Cardiac fibroblast (primary cell): ENCODE measurements around the gene FASN.

Experiments used
- DNase-seq, 2 donors: peaks; one replicate each; pipeline versions ENCODE4 v3.0.0 to v3.0.0-alpha.2; 2010; ENCODE audit warnings: low read depth in 2 of 2
- H3K4me3 ChIP-seq, 2 donors: replicated peaks in 1 of 2; 1 replicate in 1 of 2; 2 replicates in 1 of 2; pipeline ENCODE4 v1.5.1; 2011; ENCODE audit warnings: low read depth in 2 of 2, low read length in 2 of 2, mild to moderate bottlenecking in 2 of 2, moderate library complexity in 1 of 2
- TF ChIP-seq, protein P1 (sequence below): IDR thresholded peaks from one replicate; pipeline ENCODE4 v1.5.1; 2011; ENCODE audit warnings: low read depth, mild to moderate bottlenecking, low read length, inconsistent platforms

The FASN gene

DNA sequence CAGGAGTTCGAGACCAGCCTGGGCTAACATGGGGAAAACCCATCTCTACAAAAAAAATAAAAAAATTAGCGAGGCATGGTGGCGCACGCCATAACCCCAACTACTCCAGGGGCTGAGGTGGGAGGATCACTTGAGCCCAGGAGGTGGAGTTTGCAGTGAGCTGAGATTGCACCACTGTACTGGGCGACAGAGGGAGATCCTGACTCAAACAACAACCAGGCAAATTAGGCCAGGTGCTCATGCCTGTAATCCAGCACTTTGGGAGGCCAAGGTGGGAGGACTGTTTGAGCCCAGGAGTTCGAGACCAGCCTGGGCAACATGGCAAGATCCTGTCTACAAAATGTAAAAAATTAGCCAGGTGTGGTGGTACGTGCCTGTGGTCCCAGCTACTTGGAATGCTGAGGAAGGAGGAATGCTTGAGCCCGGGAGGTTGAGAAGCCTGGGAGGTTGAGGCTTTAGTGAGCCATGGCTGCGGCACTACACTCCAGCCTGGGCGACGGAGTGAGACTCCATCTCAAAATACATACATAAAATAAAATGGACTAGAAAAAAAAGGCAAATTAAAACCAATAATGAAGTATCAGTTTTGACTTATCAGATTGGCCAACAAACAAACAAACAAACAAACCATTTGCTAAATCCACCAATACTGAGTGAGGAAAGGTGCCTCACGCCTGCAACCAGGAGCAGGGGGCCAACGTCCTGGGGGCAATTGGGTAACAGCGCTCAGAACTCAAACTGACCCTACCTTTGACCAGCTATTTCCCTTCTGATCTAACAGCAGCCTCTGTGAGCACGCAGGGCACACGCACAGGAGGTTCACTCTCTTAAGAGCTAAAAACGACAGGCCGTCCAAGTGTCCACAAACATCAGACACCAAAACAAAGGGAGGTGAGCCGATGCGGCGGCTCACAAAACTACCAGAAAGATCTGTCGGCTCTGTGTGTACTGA is 19.4 kb upstream of the FASN start:
- DNase-seq, result no peak
- no peak overlapping the region for H3K4me3 ChIP-seq
- TF ChIP-seq, protein P1, sequence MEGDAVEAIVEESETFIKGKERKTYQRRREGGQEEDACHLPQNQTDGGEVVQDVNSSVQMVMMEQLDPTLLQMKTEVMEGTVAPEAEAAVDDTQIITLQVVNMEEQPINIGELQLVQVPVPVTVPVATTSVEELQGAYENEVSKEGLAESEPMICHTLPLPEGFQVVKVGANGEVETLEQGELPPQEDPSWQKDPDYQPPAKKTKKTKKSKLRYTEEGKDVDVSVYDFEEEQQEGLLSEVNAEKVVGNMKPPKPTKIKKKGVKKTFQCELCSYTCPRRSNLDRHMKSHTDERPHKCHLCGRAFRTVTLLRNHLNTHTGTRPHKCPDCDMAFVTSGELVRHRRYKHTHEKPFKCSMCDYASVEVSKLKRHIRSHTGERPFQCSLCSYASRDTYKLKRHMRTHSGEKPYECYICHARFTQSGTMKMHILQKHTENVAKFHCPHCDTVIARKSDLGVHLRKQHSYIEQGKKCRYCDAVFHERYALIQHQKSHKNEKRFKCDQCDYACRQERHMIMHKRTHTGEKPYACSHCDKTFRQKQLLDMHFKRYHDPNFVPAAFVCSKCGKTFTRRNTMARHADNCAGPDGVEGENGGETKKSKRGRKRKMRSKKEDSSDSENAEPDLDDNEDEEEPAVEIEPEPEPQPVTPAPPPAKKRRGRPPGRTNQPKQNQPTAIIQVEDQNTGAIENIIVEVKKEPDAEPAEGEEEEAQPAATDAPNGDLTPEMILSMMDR, result no peak

DNA sequence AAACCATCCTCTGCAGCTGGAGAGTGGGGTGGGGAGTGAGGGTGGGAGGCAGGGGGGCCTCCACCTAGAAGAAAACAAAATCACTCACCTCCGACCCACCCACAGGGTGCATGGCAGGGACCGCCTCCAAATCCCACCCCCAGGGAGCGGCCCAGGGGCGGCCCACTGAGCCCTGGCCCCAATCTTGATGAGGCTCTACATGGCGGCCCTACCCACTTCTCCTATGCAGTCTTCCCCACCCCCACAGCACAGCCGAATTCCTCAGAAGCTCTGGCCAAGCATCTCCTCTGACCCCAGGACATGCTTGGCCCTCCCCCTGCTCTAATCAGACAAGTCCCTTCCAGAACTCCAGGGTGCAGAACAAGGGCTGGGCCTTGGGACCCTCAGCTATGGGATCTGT is 18.2 kb upstream of the FASN start:
- no peak for DNase-seq
- TF ChIP-seq, protein P1, result no peak
- H3K4me3 ChIP-seq, result no peak overlapping the region

DNA sequence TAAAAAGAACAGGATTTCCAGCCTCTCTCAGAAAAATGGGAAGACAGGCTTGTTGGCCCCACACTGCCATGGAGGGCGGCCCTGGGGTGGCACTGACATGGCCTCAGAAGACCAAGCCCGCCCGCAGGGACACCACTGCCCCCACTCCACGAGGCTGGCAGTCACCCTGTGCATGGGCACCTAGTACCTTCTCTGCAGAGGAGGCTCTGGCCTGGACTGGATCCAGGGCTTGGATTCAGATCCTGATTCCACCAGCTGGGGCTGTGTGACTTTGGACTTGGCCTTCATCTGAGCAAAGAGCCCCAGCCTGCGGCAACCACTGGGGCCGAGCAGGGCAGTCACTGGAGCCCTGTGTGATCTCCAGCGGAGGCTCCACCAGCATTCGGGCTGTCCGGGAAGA is 16.8 kb upstream of the FASN start:
- TF ChIP-seq, protein P1, result no peak
- no peak for DNase-seq

DNA sequence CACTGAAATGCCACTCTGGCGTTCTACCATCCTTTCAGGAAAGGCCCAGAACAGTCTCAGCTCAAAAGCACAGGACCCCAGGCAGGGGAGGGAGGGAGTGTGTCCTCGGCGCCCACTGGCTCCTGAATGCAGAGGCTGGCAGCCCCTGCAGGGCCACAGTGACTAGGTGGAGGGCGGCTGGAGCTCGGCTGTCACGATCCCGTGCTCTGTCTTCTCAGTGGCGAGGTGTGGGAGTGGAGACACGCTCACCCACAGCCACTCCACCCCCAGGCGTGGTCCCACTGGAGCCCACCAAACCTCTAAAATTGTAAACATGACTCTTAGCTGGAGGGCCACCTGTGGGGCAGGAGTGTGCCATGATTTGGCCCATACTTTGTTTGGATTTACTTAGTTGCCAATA is 16.4 kb upstream of the FASN start:
- no peak for DNase-seq
- no peak overlapping the region for H3K4me3 ChIP-seq
- TF ChIP-seq, protein P1, result no peak

More for the DNA sequence above, 16.8 kb upstream of the FASN start:
- no peak overlapping the region for H3K4me3 ChIP-seq

DNA sequence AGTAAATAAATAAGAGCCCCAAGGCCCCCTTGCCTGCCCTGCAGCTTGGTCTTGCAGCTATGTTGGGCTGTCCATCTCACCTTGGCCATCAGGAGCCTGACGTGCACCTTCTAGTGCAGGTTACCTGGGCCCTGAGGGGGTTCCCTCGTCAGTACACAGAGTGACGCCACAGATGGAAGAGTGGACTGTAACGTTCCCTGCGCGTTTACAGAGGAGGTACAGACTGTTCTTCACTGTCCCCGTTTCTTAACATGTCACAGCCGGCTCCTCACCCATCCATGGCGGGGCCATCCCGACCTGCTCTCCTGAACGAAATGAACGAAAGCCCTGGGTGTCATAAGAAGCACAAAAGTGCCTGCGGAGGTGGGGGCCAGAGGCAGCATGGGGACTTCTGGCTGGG is 15.9 kb upstream of the FASN start:
- DNase-seq, result no peak
- TF ChIP-seq, protein P1, result no peak
- H3K4me3 ChIP-seq, result no peak overlapping the region

DNA sequence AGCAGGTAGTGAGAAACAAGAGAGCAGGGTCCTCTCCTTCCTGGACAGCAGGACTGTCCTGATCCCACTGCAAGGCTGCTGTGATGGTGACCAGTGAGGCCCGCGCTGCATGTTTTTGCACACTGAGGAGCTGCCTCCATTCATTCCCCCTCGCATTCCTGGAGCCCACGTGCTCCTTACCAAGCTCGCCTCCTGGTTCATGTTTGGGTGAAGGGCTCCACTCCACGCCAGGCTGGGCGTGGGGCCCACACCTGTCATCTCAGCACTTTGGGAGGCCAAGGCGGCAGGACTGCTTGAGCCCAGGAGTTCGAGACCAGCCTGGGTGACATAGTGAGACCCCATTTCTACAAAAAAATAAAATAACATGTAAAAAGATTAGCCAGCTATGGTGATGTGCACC is 15.4 kb upstream of the FASN start:
- no peak overlapping the region for H3K4me3 ChIP-seq
- no peak for DNase-seq
- TF ChIP-seq, protein P1, result no peak
